K562 (cell line): Measurements from ENCODE around the gene STON1. TPM values are rescaled to one million over a fixed set of nuclear protein-coding genes. Genes with fewer than 3 reads are reported as not detected.

ENCODE experiments used
- ATAC-seq: fragments of 200-7000 bp; cut with Tn5 transposase; 3 replicates; pipeline ENCODE4 v1.9.1; 2020; ENCODE audit warnings: moderate library complexity
- BruUV-seq: library from RNA; stranded (reverse); fragments of 400-500 nt; replicated peaks from 2 replicates; lab custom pipeline; 2021; lab: Mats Ljungman, UMichigan
- CTCF ChIA-PET: fragments of 300-600 bp; formaldehyde crosslinking; extraction: SDS; loops from one replicate; lab custom pipeline; 2021; ENCODE audit warnings: low intra/inter-chr PET ratio; lab: Yijun Ruan, JAX
- POLR2A ChIA-PET: fragments of 300-600, 350-650 bp; sonication (Branson Sonifier 250); formaldehyde crosslinking; extraction: SDS; loops from one replicate; lab custom pipeline; 2021; ENCODE audit warnings: antibody characterized with exemption, inconsistent platforms; lab: Yijun Ruan, JAX
- DNase-seq, 4 experiments: peaks; one replicate each; pipeline versions ENCODE4 v3.0.0 to v3.0.0-alpha.2; 2011 to 2018; ENCODE audit warnings: low spot score in 3 of 4, mixed read lengths in 3 of 4; ENCODE audit errors: extremely low read depth in 1 of 4
- FAIRE-seq: peaks from 2 replicates; lab custom pipeline; 2011; peaks lifted over from hg19 to GRCh38; lab: Jason Lieb, UNC
- H2AFZ ChIP-seq: 2 replicates; pipeline ENCODE4 v1.6.0; 2011; ENCODE audit warnings: low read depth, low read length, control low read depth, inconsistent platforms
- H3K27ac ChIP-seq: fragments of 200-600 bp; 3 replicates; pipeline ENCODE4 v1.8.0; 2011; ENCODE audit warnings: low read depth, mild to moderate bottlenecking, control low read depth, inconsistent platforms, low read length, moderate library complexity, mixed read lengths; ENCODE audit errors: extremely low read depth
- H3K27me3 ChIP-seq, 2 experiments: fragments of 300-600 bp in 1 of 2; 2 replicates in 1 of 2; 3 replicates in 1 of 2; pipeline versions ENCODE4 v1.6.0 to v1.8.0; 2011; ENCODE audit warnings: inconsistent platforms in 2 of 2, low read length in 2 of 2, mild to moderate bottlenecking in 1 of 2, mixed read lengths in 1 of 2, moderate library complexity in 1 of 2; ENCODE audit not compliant: control insufficient read depth in 2 of 2, insufficient read depth in 2 of 2
- H3K36me3 ChIP-seq: fragments of 300-600 bp; 3 replicates; pipeline ENCODE4 v1.8.0; 2011; ENCODE audit warnings: mild to moderate bottlenecking, low read length, inconsistent platforms; ENCODE audit not compliant: control insufficient read depth, insufficient read depth
- H3K4me1 ChIP-seq, 2 experiments: fragments of 200-600 bp in 1 of 2; replicated peaks in 1 of 2; 2 replicates in 1 of 2; 3 replicates in 1 of 2; pipeline versions ENCODE4 v1.5.1 to v1.8.0; 2011; ENCODE audit warnings: inconsistent platforms in 2 of 2, low read length in 2 of 2, mild to moderate bottlenecking in 1 of 2, mixed read lengths in 1 of 2, moderate library complexity in 1 of 2; ENCODE audit not compliant: control insufficient read depth in 2 of 2, insufficient read depth in 2 of 2
- H3K4me2 ChIP-seq: 2 replicates; pipeline ENCODE4 v1.6.1; 2011; ENCODE audit warnings: low read length, control low read depth, inconsistent platforms, mixed read lengths; ENCODE audit not compliant: insufficient read depth
- H3K4me3 ChIP-seq: fragments of 200-600 bp; sonication (generic), shearing (Covaris generic); 2 replicates; pipeline ENCODE4 v1.5.1; 2016; ENCODE audit warnings: control low read depth, inconsistent platforms
- H3K79me2 ChIP-seq: fragments of 200-600 bp; 3 replicates; pipeline ENCODE4 v1.8.0; 2011; ENCODE audit warnings: low read length, inconsistent platforms; ENCODE audit not compliant: control insufficient read depth, insufficient read depth
- H3K9ac ChIP-seq, 2 experiments: 2 replicates each; pipeline versions ENCODE4 v1.6.0 to v1.6.1; 2011; ENCODE audit warnings: low read depth in 2 of 2, low read length in 2 of 2, control low read depth in 1 of 2, inconsistent platforms in 1 of 2, mild to moderate bottlenecking in 1 of 2, mixed read lengths in 1 of 2; ENCODE audit not compliant: insufficient read depth in 1 of 2
- H3K9me1 ChIP-seq: one replicate; pipeline ENCODE4 v1.6.0; 2011; ENCODE audit warnings: inconsistent platforms, mild to moderate bottlenecking, low read length, moderate library complexity; ENCODE audit not compliant: control insufficient read depth, insufficient read depth
- H3K9me3 ChIP-seq: replicated peaks from 2 replicates; pipeline ENCODE4 v1.5.1; 2011; ENCODE audit warnings: low read depth, low read length, inconsistent platforms; ENCODE audit not compliant: control insufficient read depth, insufficient read depth
- H4K20me1 ChIP-seq: replicated peaks from 2 replicates; pipeline ENCODE4 v1.6.1; 2011; ENCODE audit warnings: low read length, inconsistent platforms, mixed read lengths; ENCODE audit not compliant: control insufficient read depth, insufficient read depth
- LEF1 ChIP-seq: fragments of 450-650 bp; IDR thresholded peaks from 2 replicates; pipeline ENCODE4 v1.6.1; 2016; ENCODE audit warnings: mild to moderate bottlenecking
- MEIS2 ChIP-seq: fragments of 450-650 bp; IDR thresholded peaks from 2 replicates; pipeline ENCODE4 v1.6.1; 2014; ENCODE audit warnings: mild to moderate bottlenecking; ENCODE audit not compliant: partially characterized antibody
- NCOA4 ChIP-seq: fragments of 450-650 bp; IDR thresholded peaks from 2 replicates; pipeline ENCODE4 v1.6.1; 2018; ENCODE audit warnings: mild to moderate bottlenecking; ENCODE audit not compliant: partially characterized antibody
- POLR3A ChIP-seq: IDR thresholded peaks from 2 replicates; pipeline ENCODE4 v1.6.1; 2011; ENCODE audit warnings: borderline replicate concordance, mild to moderate bottlenecking, moderate library complexity; ENCODE audit not compliant: insufficient read length, insufficient read depth; ENCODE audit errors: extremely low read depth
- PYGO2 ChIP-seq: fragments of 450-650 bp; IDR thresholded peaks from 2 replicates; pipeline ENCODE4 v1.6.1; 2016; ENCODE audit warnings: mild to moderate bottlenecking, missing genetic modification characterization, moderate library complexity, missing compliant biosample characterization
- SFPQ ChIP-seq: fragments of 200-400 bp; formaldehyde crosslinking; IDR thresholded peaks from 2 replicates; pipeline ENCODE4 v1.6.1; 2017; ENCODE audit warnings: mild to moderate bottlenecking, low read depth, low read length, moderate library complexity
- TCF15 ChIP-seq: fragments of 250-450 bp; sonication (Bioruptor Pico); IDR thresholded peaks from 2 replicates; pipeline ENCODE4 v1.8.0; 2022; ENCODE audit warnings: moderate library complexity, mild to moderate bottlenecking, inconsistent platforms
- U2AF1 ChIP-seq: fragments of 200-400 bp; formaldehyde crosslinking; optimal IDR thresholded peaks from 2 replicates; pipeline ENCODE3; 2017; ENCODE audit warnings: mild to moderate bottlenecking, low read depth, low read length, moderate library complexity
- ZBTB43 ChIP-seq: sonication (generic); formaldehyde crosslinking; IDR thresholded peaks from 2 replicates; pipeline ENCODE4 v1.8.0; 2023; ENCODE audit warnings: mild to moderate bottlenecking, missing genetic modification reagents
- ZNF134 ChIP-seq: fragments of 250-450 bp; sonication (Bioruptor Pico); conservative IDR thresholded peaks from 2 replicates; pipeline ENCODE4 v1.4.0; 2020
- ZNF224 ChIP-seq: sonication (generic); formaldehyde crosslinking; IDR thresholded peaks from 2 replicates; pipeline ENCODE4 v1.8.0; 2022; ENCODE audit warnings: mild to moderate bottlenecking, missing genetic modification reagents
- ZNF586 ChIP-seq: fragments of 450-650 bp; formaldehyde crosslinking; conservative IDR thresholded peaks from 2 replicates; pipeline ENCODE4 v1.4.0; 2020; ENCODE audit warnings: mild to moderate bottlenecking, moderate library complexity
- ZNF699 ChIP-seq: fragments of 250-450 bp; sonication (Bioruptor Pico); IDR thresholded peaks from 2 replicates; pipeline ENCODE4 v1.8.0; 2021; ENCODE audit warnings: mild to moderate bottlenecking, moderate library complexity; ENCODE audit not compliant: insufficient replicate concordance
- WGBS: fragments of 100-300 bp; shearing (Covaris generic); methylation state at CpG from one replicate; pipeline ENCODE4 v1.1.6; 2016; ENCODE audit warnings: low coverage, mixed read lengths; ENCODE audit not compliant: insufficient coverage; ENCODE audit errors: missing lambda C conversion rate; 5-methylcytosine and 5-hydroxymethylcytosine counted together
- in situ Hi-C: fragments of 300-500 bp; cut with MboI; formaldehyde crosslinking; loops from 4 replicates; pipeline ENCODE4 v1.15.0; 2018; ENCODE audit warnings: inconsistent platforms, mixed read lengths
- intact Hi-C: fragments of 100-400 bp; cut with micrococcal nuclease; formaldehyde crosslinking; loops from 2 replicates; pipeline ENCODE4 v1.14.2; 2022
- polyA plus RNA-seq, 8 experiments: library from polyadenylated mRNA; depleted of rRNA in 4 of 8; stranded (reverse) in 5 of 8; unstranded in 3 of 8; fragments of >200 nt; fragmentation: Nextera tagmentation in 2 of 8; fragmentation: Illumina TruSeq in 1 of 8; extraction: Ambion mirVana in 2 of 8; extraction: Trizol in 1 of 8; gene quantifications; 2 replicates each; pipeline versions ENCODE4 v1.2.1 to v1.2.3, GENCODE V29; 2011 to 2014; ENCODE audit warnings: inconsistent platforms in 1 of 8, missing spikeins in 1 of 8
- total RNA-seq, 7 experiments: library from RNA; depleted of rRNA in 6 of 7; stranded (reverse); fragments of >200 nt in 6 of 7; fragmentation: Illumina TruSeq in 2 of 7; extraction: Trizol in 2 of 7; gene quantifications; 2 replicates each; pipeline versions ENCODE4 v1.2.1 to v1.2.3, GENCODE V29; 2011 to 2021; ENCODE audit warnings: low replicate concordance in 1 of 7
- TF ChIP-seq, protein P1 (sequence below): sonication (generic); formaldehyde crosslinking; IDR thresholded peaks from 2 replicates; pipeline ENCODE4 v1.8.1; 2022; ENCODE audit warnings: missing genetic modification reagents
- TF ChIP-seq, protein P2 (sequence below), 2 experiments: fragments of 200-800 bp in 1 of 2; sonication (Bioruptor generic) in 1 of 2; sonication (generic) in 1 of 2; formaldehyde crosslinking in 1 of 2; IDR thresholded peaks in 1 of 2; conservative IDR thresholded peaks in 1 of 2; 2 replicates each; pipeline versions ENCODE4 v1.5.0 to v1.6.1; 2016 to 2020; ENCODE audit warnings: missing compliant biosample characterization in 1 of 2, missing genetic modification characterization in 1 of 2, missing genetic modification reagents in 1 of 2

STON1 gene
- total and polyA plus RNA-seq, 9 of the 15 experiments (the other 6 are each of a cell fraction or from before 2014, with no cell fraction given) = 0.07 to 1.2 (median 0.55) TPM

- intact Hi-C loops (no loop called here), in situ Hi-C loops (no loop called here)
- FAIRE-seq = peak; percentile 11
- H4K20me1 ChIP-seq = no peaks in the 10 kb centered on the region
- H3K9me1 ChIP-seq = no peaks in the 10 kb centered on the region
- BruUV-seq = no TSS peak
- H3K4me2 ChIP-seq = no peak overlapping the region
- 0 out of 5 replicates have a peak, but pooled peaks cover 0 to 5% of the 10 kb centered on the region in 2 experiments for H3K4me1 ChIP-seq
- H3K9ac ChIP-seq = no peak overlapping the region
- H3K79me2 ChIP-seq = no peaks in the 10 kb centered on the region
- peaks cover 40% of the 10 kb centered on the region; the same call in 2 of the 3 replicates for H3K36me3 ChIP-seq
- no peak for DNase-seq
- H3K4me3 ChIP-seq = no peak overlapping the region
- H3K27ac ChIP-seq = no peak overlapping the region
- no peak for ATAC-seq
- ChIA-PET POLR2A (interaction anchor here (0.6 to 1.1 kb wide), 2 partner anchors 21 to 192 kb away, joined by 4 read pairs; no protein-coding TSS in a partner anchor), CTCF (no interaction called here)
- no peaks in the 10 kb centered on the region for H3K27me3 ChIP-seq
- 80% methylated on average over 9 of the region's 9 CpGs for WGBS
- no peaks in the 10 kb centered on the region for H3K9me3 ChIP-seq
- H2AFZ ChIP-seq = no peak overlapping the region
- TF ChIP-seq LEF1 (no peak), ZBTB43 (no peak), SFPQ (no peak), ZNF586 (CRISPR knock-in tag) (no peak), TCF15 (no peak), POLR3A (no peak), MEIS2 (no peak), ZNF134 (CRISPR knock-in tag) (no peak), U2AF1 (no peak), PYGO2 (tag) (no peak), ZNF699 (CRISPR knock-in tag) (no peak), NCOA4 (no peak), ZNF224 (CRISPR knock-in tag) (no peak)
- TF ChIP-seq, protein P1, sequence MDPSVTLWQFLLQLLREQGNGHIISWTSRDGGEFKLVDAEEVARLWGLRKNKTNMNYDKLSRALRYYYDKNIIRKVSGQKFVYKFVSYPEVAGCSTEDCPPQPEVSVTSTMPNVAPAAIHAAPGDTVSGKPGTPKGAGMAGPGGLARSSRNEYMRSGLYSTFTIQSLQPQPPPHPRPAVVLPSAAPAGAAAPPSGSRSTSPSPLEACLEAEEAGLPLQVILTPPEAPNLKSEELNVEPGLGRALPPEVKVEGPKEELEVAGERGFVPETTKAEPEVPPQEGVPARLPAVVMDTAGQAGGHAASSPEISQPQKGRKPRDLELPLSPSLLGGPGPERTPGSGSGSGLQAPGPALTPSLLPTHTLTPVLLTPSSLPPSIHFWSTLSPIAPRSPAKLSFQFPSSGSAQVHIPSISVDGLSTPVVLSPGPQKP = no peak
- TF ChIP-seq, protein P2, sequence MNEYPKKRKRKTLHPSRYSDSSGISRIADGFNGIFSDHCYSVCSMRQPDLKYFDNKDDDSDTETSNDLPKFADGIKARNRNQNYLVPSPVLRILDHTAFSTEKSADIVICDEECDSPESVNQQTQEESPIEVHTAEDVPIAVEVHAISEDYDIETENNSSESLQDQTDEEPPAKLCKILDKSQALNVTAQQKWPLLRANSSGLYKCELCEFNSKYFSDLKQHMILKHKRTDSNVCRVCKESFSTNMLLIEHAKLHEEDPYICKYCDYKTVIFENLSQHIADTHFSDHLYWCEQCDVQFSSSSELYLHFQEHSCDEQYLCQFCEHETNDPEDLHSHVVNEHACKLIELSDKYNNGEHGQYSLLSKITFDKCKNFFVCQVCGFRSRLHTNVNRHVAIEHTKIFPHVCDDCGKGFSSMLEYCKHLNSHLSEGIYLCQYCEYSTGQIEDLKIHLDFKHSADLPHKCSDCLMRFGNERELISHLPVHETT (CRISPR knock-in tag; conservative IDR thresholded peaks at IDR 0.05 in 1 of 2, IDR thresholded peaks at IDR 0.05 in 1 of 2) = no peak
These were observed 15.5 kb upstream of the STON1 start for GRCh38 chr2:48514348-48515003.
